EL (cell line): ENCODE results near the gene TJP2.

ENCODE experiments used
- DNase-seq: peaks from one replicate; pipeline ENCODE4 v3.0.0-alpha.2; 2016

TJP2 gene

GRCh38 chr9:69237702-69238295 is 63.7 kb downstream of the TJP2 start:
- no peak for DNase-seq

- no peak for DNase-seq
Measured at GRCh38 chr9:69243116-69243515, 69.0 kb downstream of the TJP2 start.

GRCh38 chr9:69246629-69247028 is 72.6 kb downstream of the TJP2 start:
- no peak for DNase-seq

- DNase-seq = no peak
Measured at GRCh38 chr9:69248005-69248404, 73.9 kb downstream of the TJP2 start.

- no peak for DNase-seq
Measured at GRCh38 chr9:69249337-69249736, 75.3 kb downstream of the TJP2 start.

- DNase-seq = no peak
Measured at GRCh38 chr9:69250681-69251080, 76.6 kb downstream of the TJP2 start.

- DNase-seq = no peak
Measured at GRCh38 chr9:69252436-69252835, 78.4 kb downstream of the TJP2 start.

- DNase-seq = no peak
Measured at GRCh38 chr9:69253057-69253456, 79.0 kb downstream of the TJP2 start.

GRCh38 chr9:69254223-69254622 is 80.1 kb downstream of the TJP2 start:
- DNase-seq = no peak

- no peak for DNase-seq
Measured at GRCh38 chr9:69255591-69255990, 81.5 kb downstream of the TJP2 start.

- DNase-seq = no peak
Measured at GRCh38 chr9:69258551-69258950, 84.5 kb downstream of the TJP2 start.

GRCh38 chr9:69260161-69260560 is 86.1 kb downstream of the TJP2 start:
- no peak for DNase-seq

- no peak for DNase-seq
Measured at GRCh38 chr9:69261636-69262035, 87.6 kb downstream of the TJP2 start.

GRCh38 chr9:69264526-69264925 is 90.4 kb downstream of the TJP2 start:
- DNase-seq = peak; percentile 9

GRCh38 chr9:69265891-69266290 is 91.8 kb downstream of the TJP2 start:
- peak; percentile 17 for DNase-seq

- no peak for DNase-seq
Measured at GRCh38 chr9:69272212-69272611, 98.1 kb downstream of the TJP2 start.

GRCh38 chr9:69273161-69273560 is 99.1 kb downstream of the TJP2 start:
- no peak for DNase-seq

- no peak for DNase-seq
Measured at GRCh38 chr9:69276775-69277174, 102.7 kb downstream of the TJP2 start.

GRCh38 chr9:69279084-69279731 is 105.1 kb downstream of the TJP2 start:
- DNase-seq = no peak

GRCh38 chr9:69279733-69280132 is 105.7 kb downstream of the TJP2 start:
- DNase-seq = no peak

GRCh38 chr9:69283003-69283402 is 108.9 kb downstream of the TJP2 start:
- DNase-seq = no peak

- DNase-seq = no peak
Measured at GRCh38 chr9:69292078-69292477, 118.0 kb downstream of the TJP2 start.

- DNase-seq = no peak
Measured at GRCh38 chr9:69293156-69293555, 119.1 kb downstream of the TJP2 start.

GRCh38 chr9:69295872-69296552 is 121.9 kb downstream of the TJP2 start:
- no peak for DNase-seq
